Fibroblast of skin of back (primary cell): Measurements from ENCODE around the gene SLC7A9.
"Not testable (repeated sequence)": the region's sequence is repeated elsewhere in the genome, so short reads cannot be mapped to it uniquely, and the experiment has no call there.

Experiments used
- DNase-seq: peaks from one replicate; pipeline ENCODE4 v3.0.0-alpha.2; 2013

SLC7A9 gene

GRCh38 chr19:32787161-32787813 is 82.3 kb downstream of the SLC7A9 start:
- DNase-seq: not testable (repeated sequence)

GRCh38 chr19:32782089-32782488 is 87.5 kb downstream of the SLC7A9 start:
- not testable (repeated sequence) for DNase-seq

GRCh38 chr19:32781280-32781679 is 88.3 kb downstream of the SLC7A9 start:
- DNase-seq: no peak
